Urinary bladder (tissue), 4 donors: ENCODE measurements around the gene HOXA1. TPM values are rescaled to one million over a fixed set of nuclear protein-coding genes. Genes with fewer than 3 reads are reported as not detected.

ENCODE experiments used
- DNase-seq: peaks from one replicate; pipeline ENCODE4 v3.0.0-alpha.2; 2015; ENCODE audit errors: extremely low spot score
- H3K27ac ChIP-seq: one replicate; pipeline ENCODE4 v1.5.1; 2013; ENCODE audit warnings: low read depth, mild to moderate bottlenecking, moderate library complexity
- H3K36me3 ChIP-seq: one replicate; pipeline ENCODE4 v1.6.1; 2013; ENCODE audit warnings: mild to moderate bottlenecking, moderate library complexity; ENCODE audit not compliant: insufficient read depth
- H3K4me1 ChIP-seq: one replicate; pipeline ENCODE4 v1.6.1; 2013; ENCODE audit warnings: mild to moderate bottlenecking, moderate library complexity; ENCODE audit not compliant: insufficient read depth
- H3K4me3 ChIP-seq: one replicate; pipeline ENCODE4 v1.5.1; 2013; ENCODE audit warnings: low read depth, low read length
- WGBS: extraction: QIAGEN DNeasy Blood & Tissue Kit; methylation state at CpG from one replicate; pipeline ENCODE4 v1.1.7; 2013; 5-methylcytosine and 5-hydroxymethylcytosine counted together
- polyA plus RNA-seq: library from polyadenylated mRNA; stranded (reverse); fragments of 200-250 nt; gene quantifications from one replicate; pipeline ENCODE4 v1.2.3, GENCODE V29; 2013
- total RNA-seq: library from RNA; depleted of rRNA; stranded (reverse); fragments of >200 nt; gene quantifications from one replicate; pipeline ENCODE4 v1.2.3, GENCODE V29; 2014
- donor health status: healthy with polysubstance abuse.
- donor health status: healthy.

Gene HOXA1
- total and polyA plus RNA-seq, 2 donors: 1.6 to 2.0 TPM

- Histone ChIP-seq H3K36me3 (no peaks in the 10 kb centered on the region), H3K4me3 (peak overlapping the region; percentile 39), H3K4me1 (no peaks in the 10 kb centered on the region), H3K27ac (peak overlapping the region; percentile 44)
- 47% methylated on average over 12 of the region's 12 CpGs for WGBS
- no peak for DNase-seq
Measured at GRCh38 chr7:27116962-27117886, 21.4 kb upstream of the HOXA1 start.

- peak overlapping the region; percentile 39 for H3K4me3 ChIP-seq
- DNase-seq: no peak
- no peaks in the 10 kb centered on the region for H3K4me1 ChIP-seq
- WGBS: 55% methylated on average over 20 of the region's 20 CpGs
- peak overlapping the region; percentile 75 for H3K27ac ChIP-seq
- no peaks in the 10 kb centered on the region for H3K36me3 ChIP-seq
Measured at GRCh38 chr7:27116031-27116961, 20.5 kb upstream of the HOXA1 start.

GRCh38 chr7:27115221-27116026 is 19.6 kb upstream of the HOXA1 start:
- H3K4me3 ChIP-seq: peak overlapping the region; percentile 39
- WGBS: 32% methylated on average over 45 of the region's 45 CpGs
- H3K36me3 ChIP-seq: no peaks in the 10 kb centered on the region
- no peaks in the 10 kb centered on the region for H3K4me1 ChIP-seq
- peak; percentile 86 for DNase-seq
- H3K27ac ChIP-seq: peak overlapping the region; percentile 64

- Histone ChIP-seq H3K36me3 (no peaks in the 10 kb centered on the region), H3K4me1 (peaks cover 2% of the 10 kb centered on the region), H3K4me3 (peak overlapping the region; percentile 39), H3K27ac (no peak overlapping the region)
- DNase-seq: no peak
- WGBS: 43% methylated on average over 6 of the region's 6 CpGs
Measured at GRCh38 chr7:27114881-27115220, 19.1 kb upstream of the HOXA1 start.

- no peaks in the 10 kb centered on the region for H3K36me3 ChIP-seq
- 21% methylated on average over 26 of the region's 26 CpGs for WGBS
- H3K4me1 ChIP-seq: peaks cover 2% of the 10 kb centered on the region
- DNase-seq: no peak
- H3K27ac ChIP-seq: peak overlapping the region; percentile 39
- H3K4me3 ChIP-seq: peak overlapping the region; percentile 61
Measured at GRCh38 chr7:27113991-27114769, 18.4 kb upstream of the HOXA1 start.

DNA sequence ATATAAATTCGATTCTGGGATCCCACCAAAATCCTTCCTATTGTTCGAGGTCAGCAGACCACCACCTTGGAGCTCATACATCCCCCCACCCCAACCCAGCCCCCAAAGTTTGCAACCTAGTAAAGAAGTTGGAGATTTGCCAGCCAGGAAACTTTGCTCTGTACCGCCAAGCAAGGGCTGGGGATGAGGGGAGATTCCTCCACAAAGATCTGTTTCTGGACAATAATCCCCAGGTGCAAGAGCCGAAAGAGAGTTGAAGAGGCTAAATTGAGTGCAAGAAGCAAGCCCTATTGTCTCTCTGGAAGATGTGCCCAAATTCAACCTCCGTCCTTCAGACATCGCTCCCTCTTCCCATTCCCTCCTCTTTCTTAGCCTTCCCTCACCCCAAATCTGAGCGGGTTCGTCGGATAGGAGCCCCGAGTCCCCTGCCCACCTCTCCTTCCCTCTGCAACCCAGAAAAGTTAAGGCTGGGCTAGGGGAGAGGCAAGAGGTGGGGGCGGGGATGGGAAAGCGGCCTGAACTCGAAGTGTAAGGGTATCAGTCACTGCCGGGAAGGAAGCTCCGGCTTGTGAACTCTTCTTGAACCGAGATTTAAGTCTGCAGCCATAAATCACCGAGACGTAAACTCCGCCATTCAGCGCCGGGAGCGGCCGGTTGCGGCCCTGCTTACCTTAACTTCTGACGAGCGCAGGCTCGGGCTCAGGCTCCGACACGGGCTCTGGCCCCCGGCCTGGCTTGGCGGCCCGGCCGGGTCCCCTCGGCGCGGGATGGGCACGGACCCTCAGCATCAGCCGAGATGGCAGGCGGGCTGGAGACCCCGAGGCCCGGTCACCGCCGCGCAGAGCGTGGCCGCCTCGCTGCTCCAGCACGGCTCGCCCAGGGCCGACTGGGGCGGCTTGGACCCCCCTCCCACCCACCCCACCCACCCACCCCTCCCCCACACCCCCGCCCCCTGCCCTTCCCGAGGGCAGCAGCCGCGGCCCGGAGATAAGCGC is 17.5 kb upstream of the HOXA1 start:
- peak; percentile 80 for DNase-seq
- Histone ChIP-seq H3K4me1 (peaks cover 2% of the 10 kb centered on the region), H3K27ac (peak overlapping the region; percentile 97), H3K4me3 (peak overlapping the region; percentile 61), H3K36me3 (no peaks in the 10 kb centered on the region)
- 12% methylated on average over 56 of the region's 57 CpGs for WGBS

DNA sequence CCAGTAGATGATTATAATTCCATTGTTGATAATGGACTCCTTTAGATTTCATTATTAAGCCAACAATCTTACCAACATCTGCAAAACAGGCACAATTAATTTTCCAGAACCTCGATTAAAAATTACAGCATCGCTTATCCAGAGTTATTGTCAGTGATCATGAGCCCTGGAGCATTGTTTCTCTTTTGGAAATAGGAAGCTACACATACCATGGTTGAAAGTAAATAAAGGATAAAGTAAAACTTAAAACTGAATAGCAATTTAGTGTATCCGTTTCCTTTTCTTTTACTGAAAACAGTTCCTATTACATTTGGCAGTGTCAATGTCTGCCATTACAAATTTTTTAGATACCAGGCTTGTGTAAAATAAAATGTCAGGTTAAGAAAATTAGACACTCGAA is 16.6 kb upstream of the HOXA1 start:
- no peak for DNase-seq
- Histone ChIP-seq H3K4me1 (peaks cover 2% of the 10 kb centered on the region), H3K27ac (no peak overlapping the region), H3K36me3 (no peaks in the 10 kb centered on the region), H3K4me3 (no peak overlapping the region)
- 54% methylated on average over 4 of the region's 4 CpGs for WGBS

DNA sequence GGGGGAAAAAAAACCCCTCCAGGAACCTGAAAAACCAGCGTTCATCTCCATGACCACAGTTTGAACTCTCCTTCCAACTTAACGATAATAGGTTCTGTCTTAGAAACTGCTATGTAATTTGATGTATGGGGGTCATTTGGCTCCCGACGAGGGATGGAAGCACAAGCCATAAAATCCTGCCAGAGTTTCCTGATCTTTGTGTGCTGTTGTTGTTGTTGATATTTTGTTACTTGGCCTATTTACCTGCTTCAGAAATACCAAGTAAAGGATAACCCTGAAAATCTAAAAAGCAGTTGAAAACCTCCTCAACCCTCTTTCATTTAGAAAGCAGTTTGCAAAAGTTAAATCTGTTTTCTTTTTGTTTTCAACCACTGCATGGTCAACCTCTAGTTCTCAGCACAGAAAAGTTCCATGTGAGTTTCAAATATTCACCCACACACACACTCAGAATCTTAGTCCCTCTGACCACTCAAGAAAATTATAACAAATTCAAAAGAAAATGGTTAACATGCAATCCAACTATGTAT is 16.0 kb upstream of the HOXA1 start:
- Histone ChIP-seq H3K4me3 (no peak overlapping the region), H3K4me1 (peaks cover 2% of the 10 kb centered on the region), H3K27ac (no peak overlapping the region)

DNA sequence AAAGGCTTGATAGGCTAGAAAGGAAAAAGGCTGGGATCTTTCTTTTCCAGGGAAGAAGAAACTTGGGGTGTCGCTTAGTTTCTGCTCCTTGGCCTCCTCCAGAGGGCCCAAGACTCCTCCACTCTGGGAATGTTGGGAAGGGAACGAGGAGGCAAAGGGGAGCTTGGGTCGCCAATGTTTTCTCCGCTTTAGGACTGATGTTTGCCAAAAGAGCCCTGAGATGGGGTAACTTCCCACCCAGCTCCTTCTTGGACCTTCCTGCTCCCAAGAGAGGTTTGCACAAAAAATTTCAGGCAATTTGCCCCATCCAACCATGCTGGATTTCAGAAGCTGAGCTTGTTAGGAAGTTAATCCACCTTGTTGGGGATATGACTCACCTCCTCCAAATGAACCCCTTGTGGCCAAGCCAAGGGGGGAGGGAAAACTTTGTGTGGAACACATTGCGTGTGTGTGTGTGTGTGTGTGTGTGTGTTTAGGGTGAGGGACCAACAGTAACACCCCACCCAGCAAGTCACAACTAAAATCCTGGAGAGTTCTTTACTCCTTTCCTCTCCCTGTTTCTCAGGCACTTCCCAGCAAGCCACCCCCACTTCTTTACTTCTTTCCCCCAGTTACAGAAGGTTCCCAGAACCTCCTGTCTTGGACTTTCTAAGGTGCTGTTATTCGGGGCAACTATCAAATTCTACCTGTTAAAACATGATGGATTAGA is 15.4 kb upstream of the HOXA1 start:
- Histone ChIP-seq H3K36me3 (no peaks in the 10 kb centered on the region), H3K4me3 (no peak overlapping the region), H3K4me1 (peaks cover 2% of the 10 kb centered on the region), H3K27ac (peak overlapping the region; percentile 53)
- DNase-seq: no peak
- WGBS: 40% methylated on average over 6 of the region's 6 CpGs

More for the DNA sequence above, 16.0 kb upstream of the HOXA1 start:
- no peaks in the 10 kb centered on the region for H3K36me3 ChIP-seq
- 35% methylated on average over 4 of the region's 4 CpGs for WGBS
- no peak for DNase-seq

- no peaks in the 10 kb centered on the region for H3K36me3 ChIP-seq
- peak overlapping the region; percentile 2 for H3K4me3 ChIP-seq
- H3K27ac ChIP-seq: peak overlapping the region; percentile 53
- WGBS: 40% methylated on average over 66 of the region's 66 CpGs
- no peak for DNase-seq
- H3K4me1 ChIP-seq: peaks cover 2% of the 10 kb centered on the region
Measured at GRCh38 chr7:27110186-27111031, 14.6 kb upstream of the HOXA1 start.
